ENCODE results near the gene ANKDD1B. TPM values are rescaled to one million over a fixed set of nuclear protein-coding genes. Genes with fewer than 3 reads are reported as not detected.

ANKDD1B gene
- total RNA-seq, 1 experiment from 2014 or later: 0.84 TPM

GRCh38 chr5:75670577-75670976 lies 59.3 kb downstream of the ANKDD1B start:
- intact Hi-C loops (cut with micrococcal nuclease): no loop called here
- Histone ChIP-seq H3K4me3 (replicated peaks in 1 of 2; ENCODE audit: low read depth in 1 of 2, low read length in 2 of 2) (no peak overlapping the region), H3K9ac (ENCODE audit: low read length) (no peak overlapping the region), H3K4me2 (ENCODE audit: low read length) (no peak overlapping the region), H3K79me2 (ENCODE audit: insufficient read depth, low read length) (no peaks in the 10 kb centered on the region), H3K9me3 (ENCODE audit: control insufficient read depth in 1 of 2, insufficient read depth in 1 of 2, low read depth in 1 of 2, low read length in 2 of 2) (no peaks in the 10 kb centered on the region), H4K20me1 (ENCODE audit: insufficient read depth) (no peaks in the 10 kb centered on the region), H3K27ac (ENCODE audit: low read depth, low read length) (no peak overlapping the region), H2AFZ (ENCODE audit: low read depth, low read length, poor library complexity, severe bottlenecking) (no peak overlapping the region), H3K9me2 (ENCODE audit: insufficient read depth) (no peaks in the 10 kb centered on the region), H3K36me3 (ENCODE audit: control insufficient read depth in 1 of 2, insufficient read depth in 2 of 2, low read length in 2 of 2) (0 out of 4 replicates have a peak, but pooled peaks cover 0 to 2% of the 10 kb centered on the region in 2 experiments), H3K27me3 (ENCODE audit: insufficient read depth, low read length) (no peaks in the 10 kb centered on the region), H3K4me1 (ENCODE audit: control insufficient read depth in 1 of 2, insufficient read depth in 2 of 2, low read length in 2 of 2) (no peaks in the 10 kb centered on the region)
- ChIA-PET CTCF (no interaction called here), POLR2A (no interaction called here), RAD21 (ENCODE audit: low non-redundant PET in 1 of 2, low total read pairs in 2 of 2, uncharacterized antibody in 2 of 2, unreplicated experiment in 2 of 2) (no interaction called here)
- no peak for DNase-seq (ENCODE audit: low read depth, low spot score)
- no peak for TF ChIP-seq TCF7L2 (IDR thresholded peaks at IDR 0.05; ENCODE audit: borderline replicate concordance, extremely low read depth, insufficient read depth, insufficient read length)
- TF ChIP-seq, protein P1, sequence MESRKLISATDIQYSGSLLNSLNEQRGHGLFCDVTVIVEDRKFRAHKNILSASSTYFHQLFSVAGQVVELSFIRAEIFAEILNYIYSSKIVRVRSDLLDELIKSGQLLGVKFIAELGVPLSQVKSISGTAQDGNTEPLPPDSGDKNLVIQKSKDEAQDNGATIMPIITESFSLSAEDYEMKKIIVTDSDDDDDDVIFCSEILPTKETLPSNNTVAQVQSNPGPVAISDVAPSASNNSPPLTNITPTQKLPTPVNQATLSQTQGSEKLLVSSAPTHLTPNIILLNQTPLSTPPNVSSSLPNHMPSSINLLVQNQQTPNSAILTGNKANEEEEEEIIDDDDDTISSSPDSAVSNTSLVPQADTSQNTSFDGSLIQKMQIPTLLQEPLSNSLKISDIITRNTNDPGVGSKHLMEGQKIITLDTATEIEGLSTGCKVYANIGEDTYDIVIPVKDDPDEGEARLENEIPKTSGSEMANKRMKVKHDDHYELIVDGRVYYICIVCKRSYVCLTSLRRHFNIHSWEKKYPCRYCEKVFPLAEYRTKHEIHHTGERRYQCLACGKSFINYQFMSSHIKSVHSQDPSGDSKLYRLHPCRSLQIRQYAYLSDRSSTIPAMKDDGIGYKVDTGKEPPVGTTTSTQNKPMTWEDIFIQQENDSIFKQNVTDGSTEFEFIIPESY (IDR thresholded peaks at IDR 0.05; ENCODE audit: extremely low read depth, insufficient replicate concordance, low read length): no peak
- TF ChIP-seq YY1 (IDR thresholded peaks at IDR 0.05; ENCODE audit: extremely low read depth, insufficient replicate concordance, low read depth, low read length): no peak
- no TSS peak for BruUV-seq (replicated peaks)
- ATAC-seq: no peak

- POLR2A ChIA-PET: no interaction called here
- Histone ChIP-seq H3K9me2 (ENCODE audit: insufficient read depth) (no peaks in the 10 kb centered on the region), H3K9me3 (ENCODE audit: control insufficient read depth in 1 of 2, insufficient read depth in 1 of 2, low read depth in 1 of 2, low read length in 2 of 2) (no peaks in the 10 kb centered on the region), H2AFZ (ENCODE audit: low read depth, low read length, poor library complexity, severe bottlenecking) (no peak overlapping the region), H4K20me1 (ENCODE audit: insufficient read depth) (no peaks in the 10 kb centered on the region), H3K36me3 (ENCODE audit: control insufficient read depth in 1 of 2, insufficient read depth in 2 of 2, low read length in 2 of 2) (0 out of 4 replicates have a peak, but pooled peaks cover 0 to 2% of the 10 kb centered on the region in 2 experiments), H3K9ac (ENCODE audit: low read length) (no peak overlapping the region), H3K27me3 (ENCODE audit: insufficient read depth, low read length) (no peaks in the 10 kb centered on the region), H3K4me2 (ENCODE audit: low read length) (no peak overlapping the region), H3K4me1 (ENCODE audit: control insufficient read depth in 1 of 2, insufficient read depth in 2 of 2, low read length in 2 of 2) (no peaks in the 10 kb centered on the region), H3K27ac (ENCODE audit: low read depth, low read length) (no peak overlapping the region), H3K4me3 (replicated peaks in 1 of 2; ENCODE audit: low read depth in 1 of 2, low read length in 2 of 2) (no peak overlapping the region), H3K79me2 (ENCODE audit: insufficient read depth, low read length) (no peaks in the 10 kb centered on the region)
- no TSS peak for BruUV-seq (replicated peaks)
- ATAC-seq: no peak
- intact Hi-C loops (cut with micrococcal nuclease): no loop called here
- RAD21 ChIA-PET (ENCODE audit: low non-redundant PET in 1 of 2, low total read pairs in 2 of 2, uncharacterized antibody in 2 of 2, unreplicated experiment in 2 of 2): no interaction called here
- TF ChIP-seq EGR1 (IDR thresholded peaks at IDR 0.05; ENCODE audit: low read depth) (no peak), TCF7L2 (IDR thresholded peaks at IDR 0.05; ENCODE audit: borderline replicate concordance, extremely low read depth, insufficient read depth, insufficient read length) (no peak), ZFX (IDR thresholded peaks at IDR 0.05) (no peak), SRF (IDR thresholded peaks at IDR 0.05; ENCODE audit: low read depth) (no peak), POLR2AphosphoS5 (IDR thresholded peaks at IDR 0.05; ENCODE audit: low read depth, low read length) (no peak), MAX (IDR thresholded peaks at IDR 0.05) (no peak), EZH2phosphoT487 (IDR thresholded peaks at IDR 0.05; ENCODE audit: borderline replicate concordance) (no peak), FOSL1 (IDR thresholded peaks at IDR 0.05; ENCODE audit: low read depth) (no peak), ELF1 (IDR thresholded peaks at IDR 0.05; ENCODE audit: borderline replicate concordance, low read depth) (no peak), CBX3 (IDR thresholded peaks at IDR 0.05; ENCODE audit: low read depth) (no peak), CEBPB (IDR thresholded peaks at IDR 0.05; ENCODE audit: low read depth) (no peak)
- TF ChIP-seq, protein P1 (IDR thresholded peaks at IDR 0.05; ENCODE audit: extremely low read depth, insufficient replicate concordance, low read length): no peak
- TF ChIP-seq, protein P2, sequence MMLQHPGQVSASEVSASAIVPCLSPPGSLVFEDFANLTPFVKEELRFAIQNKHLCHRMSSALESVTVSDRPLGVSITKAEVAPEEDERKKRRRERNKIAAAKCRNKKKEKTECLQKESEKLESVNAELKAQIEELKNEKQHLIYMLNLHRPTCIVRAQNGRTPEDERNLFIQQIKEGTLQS (IDR thresholded peaks at IDR 0.05): no peak
- CTCF ChIA-PET: no interaction called here
- no peak for DNase-seq (ENCODE audit: low read depth, low spot score)
Measured at GRCh38 chr5:75671506-75671905, 60.3 kb downstream of the ANKDD1B start.

Measured in HCT116 (cell line).